Measurements from ENCODE around the gene CPED1.

CPED1 gene

GRCh38 chr7:121075952-121076349 is 87.4 kb downstream of the CPED1 start:
- no peak overlapping the region for H3K27ac ChIP-seq
- no peak for TF ChIP-seq ZFX (IDR thresholded peaks at IDR 0.05; ENCODE audit: borderline replicate concordance)
- TF ChIP-seq, protein P1, sequence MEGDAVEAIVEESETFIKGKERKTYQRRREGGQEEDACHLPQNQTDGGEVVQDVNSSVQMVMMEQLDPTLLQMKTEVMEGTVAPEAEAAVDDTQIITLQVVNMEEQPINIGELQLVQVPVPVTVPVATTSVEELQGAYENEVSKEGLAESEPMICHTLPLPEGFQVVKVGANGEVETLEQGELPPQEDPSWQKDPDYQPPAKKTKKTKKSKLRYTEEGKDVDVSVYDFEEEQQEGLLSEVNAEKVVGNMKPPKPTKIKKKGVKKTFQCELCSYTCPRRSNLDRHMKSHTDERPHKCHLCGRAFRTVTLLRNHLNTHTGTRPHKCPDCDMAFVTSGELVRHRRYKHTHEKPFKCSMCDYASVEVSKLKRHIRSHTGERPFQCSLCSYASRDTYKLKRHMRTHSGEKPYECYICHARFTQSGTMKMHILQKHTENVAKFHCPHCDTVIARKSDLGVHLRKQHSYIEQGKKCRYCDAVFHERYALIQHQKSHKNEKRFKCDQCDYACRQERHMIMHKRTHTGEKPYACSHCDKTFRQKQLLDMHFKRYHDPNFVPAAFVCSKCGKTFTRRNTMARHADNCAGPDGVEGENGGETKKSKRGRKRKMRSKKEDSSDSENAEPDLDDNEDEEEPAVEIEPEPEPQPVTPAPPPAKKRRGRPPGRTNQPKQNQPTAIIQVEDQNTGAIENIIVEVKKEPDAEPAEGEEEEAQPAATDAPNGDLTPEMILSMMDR (IDR thresholded peaks at IDR 0.05), result no peak

DNA sequence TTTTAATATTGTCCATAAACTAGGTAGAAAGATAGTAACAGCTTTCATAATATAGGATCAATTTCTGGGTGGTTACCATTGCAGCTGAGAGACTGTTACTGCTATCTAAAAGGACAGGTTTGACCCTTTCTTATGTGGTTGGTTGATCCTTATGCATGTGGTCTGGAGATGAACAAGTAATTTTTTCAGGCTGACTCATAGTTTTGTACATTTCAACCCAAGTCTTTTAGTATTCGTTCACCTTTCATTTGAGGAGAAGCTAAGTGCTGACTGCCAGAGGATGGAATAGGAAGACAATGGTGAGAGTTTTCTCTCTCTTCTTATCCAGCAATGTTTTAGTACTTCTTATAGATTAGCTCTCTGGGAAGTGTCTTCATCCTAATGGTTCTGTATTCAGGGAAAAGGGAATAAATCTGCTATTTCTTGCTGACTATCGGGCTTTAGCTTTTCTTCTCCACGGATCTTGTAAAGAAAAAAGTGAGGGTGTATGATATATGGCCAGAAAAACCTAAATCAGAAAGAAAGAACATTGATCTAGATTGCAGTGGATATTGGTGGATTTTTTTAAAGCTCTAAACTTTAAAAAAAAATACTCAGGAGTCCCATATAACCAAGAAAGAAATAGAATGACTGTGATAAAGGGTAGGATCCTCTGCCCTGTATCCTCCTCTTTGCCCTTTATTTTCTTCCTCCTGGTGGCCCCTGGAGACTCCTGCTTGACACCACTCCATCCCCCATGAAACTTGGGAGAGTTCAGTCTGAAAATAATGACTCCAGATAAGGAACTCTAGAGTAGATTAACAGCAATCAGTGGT is 88.0 kb downstream of the CPED1 start:
- TF ChIP-seq, protein P1 (IDR thresholded peaks at IDR 0.05), result no peak
- no peak overlapping the region for H3K27ac ChIP-seq

DNA sequence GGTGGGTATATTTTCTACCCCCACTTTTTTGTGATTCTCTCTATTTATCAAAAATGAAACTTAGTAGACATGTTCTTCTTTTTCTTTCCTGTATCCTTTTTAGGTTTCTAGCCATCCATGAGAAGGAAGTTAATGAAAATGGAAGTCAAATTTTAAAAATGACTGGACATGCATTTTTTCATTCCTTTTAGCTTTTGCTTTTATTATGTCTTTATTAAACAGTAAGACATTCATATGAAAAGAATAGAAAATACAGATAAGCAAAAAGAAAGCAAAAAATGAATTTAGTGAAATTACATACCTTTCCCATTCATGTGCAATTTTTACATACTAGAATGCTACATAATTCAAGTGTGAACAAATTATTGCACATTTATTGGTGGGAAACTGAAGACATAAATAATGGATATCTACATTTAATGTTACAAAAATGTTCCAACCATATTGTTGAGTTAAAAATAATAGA is 88.7 kb downstream of the CPED1 start:
- H3K27ac ChIP-seq, result no peak overlapping the region
- TF ChIP-seq ZFX (IDR thresholded peaks at IDR 0.05; ENCODE audit: borderline replicate concordance), result no peak
- TF ChIP-seq, protein P1 (IDR thresholded peaks at IDR 0.05), result no peak

GRCh38 chr7:121078701-121079227 is 90.3 kb downstream of the CPED1 start:
- no peak overlapping the region for H3K27ac ChIP-seq
- TF ChIP-seq ZFX (IDR thresholded peaks at IDR 0.05; ENCODE audit: borderline replicate concordance), result no peak
- TF ChIP-seq, protein P1 (IDR thresholded peaks at IDR 0.05), result no peak

GRCh38 chr7:121079425-121080169 is 91.1 kb downstream of the CPED1 start:
- TF ChIP-seq ZFX (IDR thresholded peaks at IDR 0.05; ENCODE audit: borderline replicate concordance), result no peak
- TF ChIP-seq, protein P1 (IDR thresholded peaks at IDR 0.05), result no peak
- H3K27ac ChIP-seq, result no peak overlapping the region

- TF ChIP-seq ZFX (IDR thresholded peaks at IDR 0.05; ENCODE audit: borderline replicate concordance), result no peak
- TF ChIP-seq, protein P1 (IDR thresholded peaks at IDR 0.05), result no peak
- H3K27ac ChIP-seq, result no peak overlapping the region
Observed at GRCh38 chr7:121080257-121080912, 91.9 kb downstream of the CPED1 start.

Data from 22Rv1 (cell line).